Osteocyte (in vitro differentiated cells): ENCODE measurements around the gene CEP170B. TPM values are rescaled to one million over a fixed set of nuclear protein-coding genes. Genes with fewer than 3 reads are reported as not detected.

Source experiments
- DNase-seq: peaks from one replicate; pipeline ENCODE4 v3.0.0; 2021; ENCODE audit warnings: mixed read lengths; ENCODE audit not compliant: unreplicated experiment; ENCODE audit errors: extremely low spot score
- H3K27ac Mint-ChIP-seq: one replicate; pipeline ENCODE4 v1.8.0; 2021; ENCODE audit warnings: mild to moderate bottlenecking, mixed read lengths; ENCODE audit not compliant: unreplicated experiment
- H3K27me3 Mint-ChIP-seq: one replicate; pipeline ENCODE4 v1.8.0; 2021; ENCODE audit warnings: mixed read lengths; ENCODE audit not compliant: unreplicated experiment
- H3K36me3 Mint-ChIP-seq: one replicate; pipeline ENCODE4 v1.8.0; 2021; ENCODE audit warnings: mixed read lengths; ENCODE audit not compliant: unreplicated experiment
- H3K4me1 Mint-ChIP-seq: one replicate; pipeline ENCODE4 v1.8.0; 2021; ENCODE audit warnings: mixed read lengths; ENCODE audit not compliant: unreplicated experiment
- H3K4me3 Mint-ChIP-seq: one replicate; pipeline ENCODE4 v1.8.0; 2021; ENCODE audit warnings: mild to moderate bottlenecking, moderate library complexity, mixed read lengths; ENCODE audit not compliant: unreplicated experiment
- H3K9me3 Mint-ChIP-seq: one replicate; pipeline ENCODE4 v1.8.0; 2021; ENCODE audit warnings: mixed read lengths; ENCODE audit not compliant: unreplicated experiment
- CTCF ChIP-seq: fragments of 200-600 bp; sonication (generic); IDR thresholded peaks from 2 replicates; pipeline ENCODE4 v1.5.0; 2021; ENCODE audit warnings: antibody characterized with exemption, mild to moderate bottlenecking, moderate library complexity
- total RNA-seq: library from RNA; stranded (reverse); gene quantifications from 2 replicates; pipeline ENCODE4 v1.2.1, GENCODE V29; 2021

Gene CEP170B
- total RNA-seq, 1 donor from 2014 or later: 26.4 TPM

DNA sequence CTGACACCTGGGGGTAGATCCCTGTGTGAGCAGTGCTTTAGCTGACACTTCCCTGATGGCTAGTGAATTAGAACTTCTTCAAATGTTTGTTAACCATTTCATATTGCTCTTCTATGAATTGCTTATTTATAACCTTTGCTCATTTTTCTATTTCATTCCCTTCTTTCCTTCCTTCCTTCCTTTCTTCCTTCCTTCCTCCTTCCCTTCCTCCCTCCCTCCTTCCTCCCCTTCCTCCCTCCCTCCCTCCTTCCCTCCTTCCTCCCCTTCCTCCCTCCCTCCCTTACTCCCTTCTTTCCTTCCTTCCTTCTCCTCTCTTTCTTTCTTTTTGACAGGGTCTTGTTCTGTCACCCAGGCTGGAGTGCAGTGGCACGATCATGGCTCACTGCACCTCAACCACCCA, 23.3 kb upstream of the CEP170B start:
- Mint-ChIP-seq H3K36me3 (no peaks in the 10 kb centered on the region), H3K9me3 (no peaks in the 10 kb centered on the region), H3K27ac (no peak overlapping the region), H3K4me1 (peaks cover 15% of the 10 kb centered on the region), H3K4me3 (no peak overlapping the region), H3K27me3 (peaks cover 75% of the 10 kb centered on the region)
- TF ChIP-seq CTCF: no peak
- no peak for DNase-seq

DNA sequence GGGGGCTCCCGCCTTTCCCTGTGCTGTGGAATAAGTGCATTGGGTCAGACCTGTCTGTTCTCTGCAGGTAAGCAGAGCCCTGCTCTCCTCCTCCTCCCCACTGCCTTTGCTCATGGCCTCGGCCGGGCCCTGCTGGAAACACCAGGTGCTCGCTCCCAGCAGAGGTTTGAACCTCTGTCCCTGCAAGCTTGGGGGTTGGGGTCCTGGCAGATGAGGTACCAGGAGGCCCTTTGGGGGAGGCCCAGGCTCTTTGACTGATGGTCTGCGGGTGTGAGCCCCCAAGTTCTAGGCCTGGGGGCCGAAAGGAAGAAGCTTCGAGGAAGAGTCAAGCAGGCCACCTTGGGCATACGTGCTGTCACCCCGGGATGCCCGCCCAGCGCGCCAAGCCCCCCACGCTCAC, 22.1 kb upstream of the CEP170B start:
- H3K27ac Mint-ChIP-seq: no peak overlapping the region
- TF ChIP-seq CTCF: no peak
- peaks cover 73% of the 10 kb centered on the region for H3K27me3 Mint-ChIP-seq
- peaks cover 15% of the 10 kb centered on the region for H3K4me1 Mint-ChIP-seq
- no peak for DNase-seq
- no peak overlapping the region for H3K4me3 Mint-ChIP-seq
- H3K9me3 Mint-ChIP-seq: no peaks in the 10 kb centered on the region
- no peaks in the 10 kb centered on the region for H3K36me3 Mint-ChIP-seq

DNA sequence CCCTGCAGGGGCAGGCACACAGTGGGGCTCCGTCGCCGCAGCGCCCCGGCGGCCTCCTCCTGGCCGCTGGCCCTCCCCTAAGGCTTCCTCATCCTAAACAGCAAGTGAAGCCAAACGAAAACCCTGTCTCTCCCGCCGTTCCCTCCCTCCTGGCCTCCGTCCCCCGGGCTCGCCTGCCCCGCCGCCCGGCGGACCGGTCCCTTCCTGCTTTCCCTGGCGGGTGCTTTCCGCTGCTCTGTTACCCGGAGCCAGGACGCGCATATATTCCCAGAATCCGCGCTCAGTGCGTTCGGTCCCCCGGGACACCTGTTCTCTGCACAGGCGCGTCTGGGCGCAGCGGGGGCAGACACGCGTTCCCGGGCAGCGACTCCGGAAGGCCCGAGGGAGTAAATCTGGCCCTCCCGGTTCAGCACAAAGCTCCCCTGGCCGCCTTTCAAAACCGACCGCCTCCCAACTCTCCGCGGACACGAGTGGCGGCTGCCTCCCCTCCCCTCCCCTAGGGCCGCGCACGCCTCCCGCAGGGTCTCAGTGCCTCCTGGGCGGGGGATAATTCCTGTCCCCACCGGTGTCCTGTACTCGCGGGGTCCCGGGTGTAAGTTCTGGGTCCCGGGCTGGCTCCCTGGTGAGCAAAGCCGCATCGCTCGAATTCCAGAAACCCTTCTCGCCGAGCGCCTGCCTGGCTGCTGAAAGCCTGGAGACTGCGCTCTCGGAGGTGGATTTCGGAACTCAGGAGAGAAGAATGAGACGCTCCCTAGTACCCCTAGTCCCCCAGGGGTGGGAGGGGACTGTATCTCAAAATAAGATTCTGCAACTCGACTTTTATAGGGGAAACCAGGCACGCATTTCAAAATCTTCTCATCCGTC, 21.4 kb upstream of the CEP170B start:
- Mint-ChIP-seq H3K27me3 (peaks cover 67% of the 10 kb centered on the region), H3K27ac (no peak overlapping the region), H3K4me3 (peak overlapping the region; percentile 75), H3K36me3 (no peaks in the 10 kb centered on the region), H3K4me1 (peaks cover 15% of the 10 kb centered on the region), H3K9me3 (no peaks in the 10 kb centered on the region)
- no peak for TF ChIP-seq CTCF
- no peak for DNase-seq

GRCh38 chr14:104844306-104845032, 20.6 kb upstream of the CEP170B start:
- Mint-ChIP-seq H3K9me3 (no peaks in the 10 kb centered on the region), H3K4me1 (peaks cover 15% of the 10 kb centered on the region), H3K27me3 (peaks cover 59% of the 10 kb centered on the region), H3K27ac (no peak overlapping the region), H3K36me3 (no peaks in the 10 kb centered on the region), H3K4me3 (peak overlapping the region; percentile 75)
- no peak for DNase-seq
- no peak for TF ChIP-seq CTCF

- Mint-ChIP-seq H3K36me3 (no peaks in the 10 kb centered on the region), H3K27ac (no peak overlapping the region), H3K27me3 (peaks cover 56% of the 10 kb centered on the region), H3K4me3 (no peak overlapping the region), H3K9me3 (no peaks in the 10 kb centered on the region), H3K4me1 (peaks cover 15% of the 10 kb centered on the region)
- DNase-seq: no peak
- no peak for TF ChIP-seq CTCF
Measured at GRCh38 chr14:104845033-104845666, 19.9 kb upstream of the CEP170B start.
